PC-9 (cell line): Measurements from ENCODE around the gene SPATA21. TPM values are rescaled to one million over a fixed set of nuclear protein-coding genes. Genes with fewer than 3 reads are reported as not detected.

Experiments used
- BruUV-seq: library from RNA; stranded (reverse); fragments of 400-500 nt; replicated peaks from 2 replicates; lab custom pipeline; 2021; lab: Mats Ljungman, UMichigan
- CTCF ChIA-PET: fragments of 300-600 bp; sonication (Branson Sonifier 250); formaldehyde crosslinking; loops from one replicate; lab custom pipeline; 2022; ENCODE audit warnings: antibody characterized with exemption; lab: Charles Lee
- POLR2A ChIA-PET: fragments of 300-600 bp; sonication (Branson Sonifier 250); formaldehyde crosslinking; loops from one replicate; lab custom pipeline; 2022; ENCODE audit warnings: antibody characterized with exemption; ENCODE audit not compliant: unreplicated experiment; lab: Charles Lee
- DNase-seq, 2 experiments: peaks; one replicate each; pipeline versions ENCODE4 v3.0.0 to v3.0.0-alpha.2; 2015 to 2022; ENCODE audit warnings: mixed read lengths in 1 of 2
- H2AFZ ChIP-seq: fragments of 200-600 bp; sonication (generic); 2 replicates; pipeline ENCODE4 v1.8.1; 2017; ENCODE audit warnings: antibody characterized with exemption
- H3F3A ChIP-seq: fragments of 200-600 bp; sonication (generic); 2 replicates; pipeline ENCODE4 v1.8.1; 2017; ENCODE audit warnings: antibody characterized with exemption, mild to moderate bottlenecking, low read depth; ENCODE audit not compliant: insufficient read depth
- H3K27ac ChIP-seq: fragments of 200-600 bp; sonication (generic); 2 replicates; pipeline ENCODE4 v1.6.1; 2016; ENCODE audit warnings: mixed run types
- H3K27me3 ChIP-seq: fragments of 200-600 bp; sonication (generic); 2 replicates; pipeline ENCODE4 v1.6.1; 2016; ENCODE audit warnings: low read depth, mixed run types; ENCODE audit not compliant: insufficient read depth
- H3K36me3 ChIP-seq: fragments of 200-600 bp; sonication (generic); 2 replicates; pipeline ENCODE4 v1.6.1; 2016; ENCODE audit warnings: low read depth, mixed run types
- H3K4me1 ChIP-seq: fragments of 200-600 bp; sonication (generic); replicated peaks from 2 replicates; pipeline ENCODE4 v1.6.1; 2016; ENCODE audit warnings: mixed run types; ENCODE audit not compliant: insufficient read depth
- H3K4me2 ChIP-seq: fragments of 200-600 bp; sonication (generic); 2 replicates; pipeline ENCODE4 v1.6.1; 2017; ENCODE audit warnings: mixed run types
- H3K4me3 ChIP-seq: fragments of 200-600 bp; sonication (generic); 2 replicates; pipeline ENCODE4 v1.6.1; 2016; ENCODE audit warnings: mixed run types
- H3K79me2 ChIP-seq: fragments of 200-600 bp; sonication (generic); 2 replicates; pipeline ENCODE4 v1.6.1; 2017; ENCODE audit warnings: low read depth, mixed run types
- H3K9me2 ChIP-seq: fragments of 200-600 bp; sonication (generic); 2 replicates; pipeline ENCODE4 v1.8.1; 2017; ENCODE audit warnings: mild to moderate bottlenecking; ENCODE audit not compliant: insufficient read depth
- H3K9me3 ChIP-seq: fragments of 200-600 bp; sonication (generic); 2 replicates; pipeline ENCODE4 v1.8.1; 2016; ENCODE audit warnings: low read depth; ENCODE audit not compliant: insufficient read depth
- H4K20me1 ChIP-seq: fragments of 200-600 bp; sonication (generic); 2 replicates; pipeline ENCODE4 v1.8.1; 2017; ENCODE audit not compliant: insufficient read depth
- CTCF ChIP-seq: fragments of 200-600 bp; sonication (generic); conservative IDR thresholded peaks from 2 replicates; pipeline ENCODE4 v1.6.1; 2017; ENCODE audit warnings: mixed run types, antibody characterized with exemption, mild to moderate bottlenecking, moderate library complexity
- EZH2 ChIP-seq: fragments of 200-600 bp; sonication (generic); IDR thresholded peaks from 2 replicates; pipeline ENCODE4 v1.8.0; 2017; ENCODE audit warnings: antibody characterized with exemption, low read depth
- intact Hi-C: fragments of 100-400 bp; cut with micrococcal nuclease; formaldehyde crosslinking; loops from one replicate; pipeline ENCODE4 v1.10.0; 2022; ENCODE audit not compliant: unreplicated experiment
- total RNA-seq: library from RNA; stranded (reverse); gene quantifications from 2 replicates; pipeline ENCODE4 v1.2.3, GENCODE V29; 2021

The SPATA21 gene
- total RNA-seq, 1 experiment from 2014 or later: not detected

- Histone ChIP-seq H3K4me2 (no peak overlapping the region), H3K9me3 (no peaks in the 10 kb centered on the region), H4K20me1 (no peaks in the 10 kb centered on the region; the same call in 1 of the 2 replicates), H2AFZ (no peak overlapping the region), H3K9me2 (no peaks in the 10 kb centered on the region), H3K4me1 (no peaks in the 10 kb centered on the region), H3F3A (no peaks in the 10 kb centered on the region), H3K27ac (no peak overlapping the region), H3K36me3 (no peaks in the 10 kb centered on the region), H3K79me2 (no peaks in the 10 kb centered on the region), H3K27me3 (no peaks in the 10 kb centered on the region), H3K4me3 (no peak overlapping the region)
- ChIA-PET POLR2A (no interaction called here), CTCF (no interaction called here)
- TF ChIP-seq EZH2 (no peak), CTCF (no peak)
- intact Hi-C loops: no loop called here
- DNase-seq: no peak
- BruUV-seq: no TSS peak
These were observed 38.8 kb downstream of the SPATA21 start for GRCh38 chr1:16398371-16398953.

GRCh38 chr1:16397120-16397519, 40.1 kb downstream of the SPATA21 start:
- Histone ChIP-seq H3F3A (no peaks in the 10 kb centered on the region), H3K79me2 (0 out of 2 replicates have a peak, but pooled peaks cover under 1% of the 10 kb centered on the region), H3K4me2 (no peak overlapping the region), H3K4me3 (no peak overlapping the region), H3K27me3 (no peaks in the 10 kb centered on the region), H4K20me1 (peaks cover 3% of the 10 kb centered on the region; the same call in 1 of the 2 replicates), H3K27ac (no peak overlapping the region), H3K36me3 (no peaks in the 10 kb centered on the region), H3K9me2 (no peaks in the 10 kb centered on the region), H2AFZ (no peak overlapping the region), H3K4me1 (no peaks in the 10 kb centered on the region), H3K9me3 (no peaks in the 10 kb centered on the region)
- ChIA-PET POLR2A (no interaction called here), CTCF (no interaction called here)
- intact Hi-C loops: no loop called here
- DNase-seq: no peak
- BruUV-seq: no TSS peak
- TF ChIP-seq CTCF (no peak), EZH2 (no peak)

GRCh38 chr1:16396591-16396990, 40.6 kb downstream of the SPATA21 start:
- H3F3A ChIP-seq: no peaks in the 10 kb centered on the region
- DNase-seq: no peak
- H3K4me1 ChIP-seq: no peaks in the 10 kb centered on the region
- TF ChIP-seq CTCF (no peak), EZH2 (no peak)
- no peak overlapping the region for H3K4me2 ChIP-seq
- H3K9me2 ChIP-seq: no peaks in the 10 kb centered on the region
- 0 out of 2 replicates have a peak, but pooled peaks cover 6% of the 10 kb centered on the region for H3K79me2 ChIP-seq
- intact Hi-C loops: no loop called here
- no peaks in the 10 kb centered on the region for H3K27me3 ChIP-seq
- POLR2A ChIA-PET: no interaction called here
- no peaks in the 10 kb centered on the region for H3K36me3 ChIP-seq
- H2AFZ ChIP-seq: no peak overlapping the region
- CTCF ChIA-PET: no interaction called here
- no peaks in the 10 kb centered on the region for H3K9me3 ChIP-seq
- peaks cover 7% of the 10 kb centered on the region; the same call in 1 of the 2 replicates for H4K20me1 ChIP-seq
- no TSS peak for BruUV-seq
- no peak overlapping the region for H3K27ac ChIP-seq
- no peak overlapping the region for H3K4me3 ChIP-seq
